Chondrocyte (in vitro differentiated cells): ENCODE results near the gene RAP2B. TPM values are rescaled to one million over a fixed set of nuclear protein-coding genes. Genes with fewer than 3 reads are reported as not detected.

Source experiments
- DNase-seq: peaks from one replicate; pipeline ENCODE4 v3.0.0; 2021; ENCODE audit warnings: mixed read lengths, low spot score
- H3K27ac Mint-ChIP-seq: one replicate; pipeline ENCODE4 v1.8.0; 2021; ENCODE audit warnings: mild to moderate bottlenecking, moderate library complexity, mixed read lengths; ENCODE audit not compliant: unreplicated experiment
- H3K27me3 Mint-ChIP-seq: 2 replicates; pipeline ENCODE4 v1.8.0; 2021; ENCODE audit warnings: low read depth, mixed read lengths
- H3K36me3 Mint-ChIP-seq: 2 replicates; pipeline ENCODE4 v1.8.0; 2021; ENCODE audit warnings: low read depth, mixed read lengths
- H3K4me1 Mint-ChIP-seq: 2 replicates; pipeline ENCODE4 v1.8.0; 2021; ENCODE audit warnings: low read depth, mild to moderate bottlenecking, mixed read lengths
- H3K4me3 Mint-ChIP-seq: one replicate; pipeline ENCODE4 v1.8.0; 2021; ENCODE audit warnings: mild to moderate bottlenecking, moderate library complexity, mixed read lengths; ENCODE audit not compliant: unreplicated experiment
- H3K9me3 Mint-ChIP-seq: 2 replicates; pipeline ENCODE4 v1.8.0; 2021; ENCODE audit warnings: low read depth, mixed read lengths
- CTCF ChIP-seq: fragments of 200-600 bp; sonication (generic); IDR thresholded peaks from 2 replicates; pipeline ENCODE4 v1.5.0; 2021; ENCODE audit warnings: antibody characterized with exemption, mild to moderate bottlenecking, moderate library complexity
- total RNA-seq: library from RNA; stranded (reverse); gene quantifications from 3 replicates; pipeline ENCODE4 v1.2.1, GENCODE V29; 2021

Gene RAP2B
- total RNA-seq, 1 donor from 2014 or later, result 11.0 TPM

GRCh38 chr3:153129426-153129825, 32.6 kb upstream of the RAP2B start:
- Mint-ChIP-seq H3K27me3 (no peaks in the 10 kb centered on the region), H3K9me3 (peaks cover 5% of the 10 kb centered on the region), H3K36me3 (no peaks in the 10 kb centered on the region), H3K27ac (no peak overlapping the region), H3K4me3 (no peak overlapping the region), H3K4me1 (peaks cover 13% of the 10 kb centered on the region)
- no peak for DNase-seq
- no peak for TF ChIP-seq CTCF

- H3K27ac Mint-ChIP-seq, result peak overlapping the region; percentile 83
- no peak for TF ChIP-seq CTCF
Observed at GRCh38 chr3:153129866-153130265, 32.2 kb upstream of the RAP2B start.

GRCh38 chr3:153130312-153130977, 31.6 kb upstream of the RAP2B start:
- TF ChIP-seq CTCF, result no peak

More at GRCh38 chr3:153129866-153130265, 32.2 kb upstream of the RAP2B start:
- peaks cover 4% of the 10 kb centered on the region for H3K9me3 Mint-ChIP-seq
- H3K4me1 Mint-ChIP-seq, result peaks cover 13% of the 10 kb centered on the region
- no peak overlapping the region for H3K4me3 Mint-ChIP-seq
- no peaks in the 10 kb centered on the region for H3K36me3 Mint-ChIP-seq
- no peak for DNase-seq
- H3K27me3 Mint-ChIP-seq, result no peaks in the 10 kb centered on the region

GRCh38 chr3:153137626-153138025, 24.4 kb upstream of the RAP2B start:
- no peak for TF ChIP-seq CTCF
- Mint-ChIP-seq H3K4me3 (no peak overlapping the region), H3K4me1 (peaks cover 34% of the 10 kb centered on the region), H3K27me3 (no peaks in the 10 kb centered on the region), H3K27ac (peak overlapping the region; percentile 91), H3K9me3 (no peaks in the 10 kb centered on the region), H3K36me3 (no peaks in the 10 kb centered on the region)
- DNase-seq, result no peak

More at GRCh38 chr3:153130312-153130977, 31.6 kb upstream of the RAP2B start:
- Mint-ChIP-seq H3K4me1 (peaks cover 13% of the 10 kb centered on the region), H3K27me3 (no peaks in the 10 kb centered on the region), H3K36me3 (no peaks in the 10 kb centered on the region), H3K9me3 (peaks cover under 1% of the 10 kb centered on the region), H3K4me3 (no peak overlapping the region), H3K27ac (peak overlapping the region; percentile 83)
- DNase-seq, result no peak

- no peaks in the 10 kb centered on the region for H3K27me3 Mint-ChIP-seq
- H3K9me3 Mint-ChIP-seq, result no peaks in the 10 kb centered on the region
- no peak for TF ChIP-seq CTCF
- H3K27ac Mint-ChIP-seq, result peak overlapping the region; percentile 91
- peaks cover 42% of the 10 kb centered on the region for H3K4me1 Mint-ChIP-seq
- no peaks in the 10 kb centered on the region for H3K36me3 Mint-ChIP-seq
- no peak for DNase-seq
- no peak overlapping the region for H3K4me3 Mint-ChIP-seq
Observed at GRCh38 chr3:153138276-153139210, 23.5 kb upstream of the RAP2B start.
